Stimulated activated CD8-positive, alpha-beta memory T cell treated with anti-CD3 and anti-CD28 coated beads, Interleukin-4, amount 100 ng/mL, for 1 hour (primary cell): ENCODE results near the gene PARP1.

Source experiments
- DNase-seq, 2 donors: peaks; one replicate each; pipeline ENCODE4 v3.0.0-alpha.2; 2020; ENCODE audit warnings: low read depth in 2 of 2, low spot score in 1 of 2

PARP1 gene

GRCh38 chr1:226407199-226407496 is 745 bp downstream of the PARP1 start:
- no peak for DNase-seq

DNA sequence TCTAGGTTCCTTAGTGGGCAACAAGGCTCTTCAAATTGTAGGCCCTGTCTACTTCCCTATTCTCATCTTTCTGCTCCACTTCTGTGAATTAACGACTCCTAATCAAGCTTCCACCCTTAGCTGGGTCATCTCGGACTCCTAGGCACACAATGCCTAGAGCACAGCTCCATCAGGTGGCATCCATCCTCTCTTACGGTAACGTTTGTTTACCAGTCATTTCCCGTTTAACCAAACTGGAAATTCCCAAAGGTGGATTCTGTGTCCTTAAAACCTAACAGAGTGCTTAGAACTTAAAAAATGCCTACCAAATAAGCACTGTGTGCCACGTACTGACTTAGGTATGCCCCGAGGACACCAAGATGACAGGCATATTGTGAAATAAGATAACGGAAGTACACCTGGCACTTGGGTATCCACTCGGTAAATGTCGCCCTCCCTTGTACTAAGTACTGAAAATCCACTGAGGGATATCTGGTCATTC is 1.5 kb downstream of the PARP1 start:
- DNase-seq: no peak

DNA sequence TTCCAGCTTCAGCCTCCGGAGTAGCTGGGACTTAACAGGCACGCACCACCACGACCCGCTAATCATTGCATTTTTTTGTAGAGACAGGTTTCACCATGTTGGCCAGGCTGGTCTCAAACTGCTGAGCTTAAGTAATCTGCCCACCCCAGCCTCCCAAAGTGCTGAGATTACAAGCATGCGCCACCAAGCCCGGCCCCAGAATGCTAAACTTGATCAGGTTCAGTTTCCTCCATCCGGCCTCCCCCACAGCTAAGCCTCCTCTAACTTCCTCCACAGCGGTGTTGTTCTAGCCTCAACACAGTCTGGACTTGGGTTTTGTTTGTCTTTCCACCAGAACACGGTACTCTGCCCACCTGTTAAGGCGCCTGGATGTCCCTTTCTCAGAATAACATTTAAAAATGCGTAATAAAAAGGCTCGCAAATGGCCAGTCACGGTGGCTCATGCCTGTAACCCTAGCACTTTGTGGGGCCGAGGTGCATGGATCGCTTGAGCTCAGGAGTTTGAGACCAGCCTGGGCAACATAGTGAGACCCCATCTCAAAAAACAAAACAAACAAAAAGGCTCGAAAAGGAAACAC is 2.4 kb downstream of the PARP1 start:
- no peak for DNase-seq

DNA sequence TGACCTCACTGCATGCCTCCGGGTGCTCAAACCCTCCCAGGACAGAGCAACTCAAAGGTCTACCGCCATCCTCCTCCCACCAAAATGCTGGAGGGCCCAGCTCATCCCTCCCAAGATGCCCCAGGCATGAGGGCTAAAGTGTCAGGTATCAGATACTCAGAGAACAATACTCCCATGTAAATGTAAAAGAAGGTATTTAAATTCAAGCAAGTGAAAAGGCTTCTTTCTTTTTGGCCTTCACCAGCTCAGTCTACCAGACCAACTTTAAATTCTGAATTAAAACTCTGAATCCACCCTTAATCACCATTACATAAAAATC is 3.0 kb downstream of the PARP1 start:
- DNase-seq: no peak

- no peak for DNase-seq
These were observed 3.6 kb downstream of the PARP1 start for GRCh38 chr1:226404063-226404903.

DNA sequence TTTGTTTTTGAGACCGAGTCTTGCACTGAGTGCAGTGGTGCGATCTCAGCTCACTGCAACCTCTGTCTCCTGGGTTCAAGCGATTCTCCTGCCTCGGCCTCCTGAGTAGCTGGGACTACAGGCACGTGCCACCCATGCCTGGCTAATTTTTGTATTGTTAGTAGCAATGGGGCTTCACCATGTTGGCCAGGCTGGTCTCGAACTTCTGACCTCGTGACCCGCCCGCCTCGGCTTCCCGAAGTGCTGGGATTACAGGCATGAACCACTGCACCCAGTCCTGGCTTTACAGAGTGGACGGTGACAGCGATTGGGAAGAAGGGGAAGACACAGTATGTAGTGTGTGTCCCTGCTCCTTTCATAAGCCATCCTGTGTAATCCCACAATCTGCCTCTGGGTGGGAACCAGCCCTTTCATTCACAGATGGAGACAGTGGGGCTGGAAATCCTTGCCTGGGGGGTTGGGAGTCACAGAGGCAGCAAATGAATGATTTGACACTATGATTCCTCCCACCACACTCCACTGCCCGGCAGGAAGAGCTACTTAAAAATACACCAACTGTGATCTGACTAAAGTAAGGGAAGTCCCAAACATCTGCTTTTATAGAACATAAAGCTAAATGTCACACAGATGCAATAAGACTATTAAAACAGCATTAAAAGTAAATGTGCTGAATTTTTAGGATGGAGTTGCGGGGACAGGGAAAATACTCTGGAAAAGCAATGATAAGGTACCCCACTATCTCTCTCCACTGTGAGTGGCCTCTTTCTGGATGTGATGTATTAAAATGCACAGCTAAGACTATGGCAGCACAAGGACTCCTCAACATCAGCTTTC is 4.5 kb downstream of the PARP1 start:
- DNase-seq: no peak

GRCh38 chr1:226402739-226403165 is 5.1 kb downstream of the PARP1 start:
- no peak for DNase-seq

DNA sequence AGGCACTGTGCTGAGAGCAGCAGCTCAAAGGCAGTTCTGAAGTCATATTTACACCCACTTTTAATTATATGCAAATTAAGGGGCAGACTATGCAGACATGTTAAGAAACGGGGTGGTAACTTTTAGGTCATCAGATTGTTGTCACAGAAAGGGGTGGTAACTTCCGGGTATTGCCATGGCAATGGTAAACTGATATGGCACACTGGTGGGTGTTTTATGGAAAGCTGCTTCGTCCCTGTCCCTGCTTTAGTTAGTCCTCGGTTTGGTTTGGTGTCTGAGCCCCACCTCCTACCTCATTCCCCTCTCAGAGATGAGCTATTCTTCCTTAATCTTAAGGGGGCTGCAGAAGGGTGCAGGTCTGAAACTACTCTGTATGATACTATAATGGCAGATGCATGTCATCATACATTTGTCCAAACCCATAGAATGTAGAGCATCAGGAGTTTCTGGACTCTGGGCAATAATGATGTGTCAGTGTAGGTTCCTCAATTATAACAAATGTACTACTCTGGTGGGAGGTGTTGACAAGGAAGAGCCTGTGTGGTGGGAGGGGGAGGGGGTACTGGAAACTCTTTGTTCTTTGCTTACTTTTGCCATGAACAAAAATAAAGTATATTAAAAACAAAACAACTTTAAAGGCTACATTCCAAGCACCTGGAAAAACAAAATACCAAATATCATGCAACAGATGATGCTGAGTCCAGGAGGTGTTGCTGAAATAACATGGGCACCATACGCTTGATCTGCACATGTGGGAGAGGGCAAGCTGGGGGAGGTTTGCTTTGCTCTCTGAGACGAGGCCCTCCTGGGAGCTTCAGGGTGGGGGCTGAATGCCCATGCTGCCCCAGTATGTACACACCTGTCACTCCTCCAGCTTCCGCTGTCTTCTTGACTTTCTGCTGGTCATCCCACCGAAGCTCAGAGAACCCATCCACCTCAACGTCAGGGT is 6.3 kb downstream of the PARP1 start:
- DNase-seq: no peak

- no peak for DNase-seq
These were observed 7.2 kb downstream of the PARP1 start for GRCh38 chr1:226400519-226401354.

DNA sequence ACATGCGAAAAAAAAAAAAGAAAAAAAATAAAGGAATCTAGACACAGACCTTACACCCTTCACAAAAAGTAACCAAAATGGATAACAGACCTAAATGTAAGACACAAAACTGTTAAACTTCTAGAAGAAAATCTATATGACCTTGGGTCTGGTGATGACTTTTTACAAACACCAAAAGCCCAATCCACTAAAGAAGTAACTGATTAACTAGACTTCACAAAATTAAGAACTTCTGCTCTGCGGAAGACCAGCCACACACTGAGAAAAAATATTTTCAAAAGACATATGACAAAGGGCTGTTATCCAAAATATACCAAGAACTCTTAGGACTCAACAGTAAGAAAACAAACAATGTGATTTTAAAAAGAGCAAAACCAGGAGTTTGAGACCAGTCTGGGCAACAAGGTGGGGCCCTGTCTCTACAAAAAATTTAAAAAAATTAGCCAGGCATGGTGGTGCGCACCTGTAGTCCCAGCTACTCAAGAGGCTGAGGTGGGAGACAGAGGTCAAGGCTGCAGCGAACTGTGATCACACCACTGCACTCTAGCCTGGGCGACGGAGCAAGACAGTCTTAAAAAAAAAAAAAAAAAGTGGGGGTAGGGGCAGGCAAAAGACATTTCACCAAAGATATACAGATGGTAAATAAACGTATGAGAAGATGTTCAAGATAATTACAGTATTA is 9.8 kb downstream of the PARP1 start:
- no peak for DNase-seq

GRCh38 chr1:226397011-226397926 is 10.6 kb downstream of the PARP1 start:
- no peak for DNase-seq

GRCh38 chr1:226395753-226396152 is 12.1 kb downstream of the PARP1 start:
- DNase-seq: no peak

DNA sequence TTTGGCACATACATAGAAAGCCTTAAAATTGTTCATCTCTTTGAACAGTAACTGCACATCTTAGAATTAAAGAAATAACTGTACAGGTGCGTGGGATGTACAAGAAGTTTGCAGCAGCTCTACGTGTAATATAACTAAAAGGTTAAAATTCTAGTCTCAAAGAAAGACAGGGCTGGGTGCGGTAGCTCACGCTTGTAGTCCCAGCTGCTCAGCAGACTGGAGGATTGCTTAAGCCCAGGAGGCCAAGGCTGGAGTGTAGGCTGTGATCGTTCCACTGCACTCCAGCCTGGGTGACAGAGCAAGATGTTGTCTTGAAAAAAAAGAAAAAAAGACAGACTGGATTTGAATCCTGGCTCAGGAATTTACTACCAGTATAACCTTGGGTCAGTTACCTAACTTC is 13.4 kb downstream of the PARP1 start:
- no peak for DNase-seq

DNA sequence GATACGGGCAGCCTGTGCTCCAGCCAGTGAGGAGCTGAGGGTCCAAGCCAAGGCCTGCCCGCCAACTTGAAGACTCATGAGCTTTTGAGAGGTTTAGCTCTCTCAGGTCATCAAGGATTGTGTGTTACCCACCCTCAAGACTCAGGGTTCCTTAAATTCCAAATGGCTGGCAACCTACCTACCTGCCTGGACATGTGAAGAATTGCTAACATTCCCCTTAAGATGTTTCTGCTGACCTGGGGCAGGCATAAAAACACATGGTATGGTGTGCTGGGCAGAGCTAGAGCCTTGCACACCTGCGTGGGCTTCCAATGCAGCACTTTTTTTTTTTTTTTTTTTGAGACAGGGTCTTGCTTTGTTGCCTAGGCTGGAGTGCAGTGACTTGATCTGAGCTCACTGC is 17.2 kb downstream of the PARP1 start:
- no peak for DNase-seq

DNA sequence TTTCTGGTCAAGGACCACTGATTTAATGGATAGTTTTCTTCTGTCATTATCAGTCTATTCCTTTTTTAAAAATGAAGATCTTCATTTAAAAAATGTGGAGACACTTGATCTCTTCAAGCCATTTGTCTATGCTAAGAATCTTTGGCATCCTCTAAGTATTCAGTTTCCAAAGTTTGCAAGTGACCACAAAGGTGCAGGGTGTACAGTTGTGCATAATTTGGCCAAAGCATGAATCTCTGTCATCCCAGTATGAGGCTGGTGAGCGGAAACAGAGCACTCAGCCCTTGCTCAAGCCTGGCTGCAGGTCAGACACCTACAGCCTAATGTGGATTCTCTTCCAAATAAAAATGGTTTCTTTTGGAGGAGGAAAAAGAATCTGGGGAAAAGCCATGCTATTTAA is 19.8 kb downstream of the PARP1 start:
- no peak for DNase-seq

DNA sequence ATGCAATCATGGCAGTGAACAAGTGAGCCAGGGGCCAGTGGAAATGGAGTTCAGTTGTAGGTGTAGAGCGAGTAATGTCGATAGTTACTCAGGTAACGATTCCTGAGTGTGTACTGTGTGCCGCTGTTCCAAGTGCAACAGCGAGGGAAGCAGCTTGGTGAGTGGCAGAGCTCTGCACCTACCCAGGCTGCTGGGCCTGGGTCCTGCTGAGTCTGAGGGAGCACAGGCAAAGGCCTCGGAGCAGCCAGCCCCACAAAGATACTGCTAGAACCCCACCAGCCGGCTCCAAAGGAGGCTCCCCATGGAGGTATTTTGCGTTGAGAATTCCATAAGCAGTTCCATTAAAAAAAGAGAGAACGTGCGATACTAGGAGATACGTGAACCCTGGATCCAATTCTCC is 23.2 kb downstream of the PARP1 start:
- no peak for DNase-seq

- no peak for DNase-seq
These were observed 23.9 kb downstream of the PARP1 start for GRCh38 chr1:226384040-226384439.

GRCh38 chr1:226382030-226382429 is 25.9 kb downstream of the PARP1 start:
- DNase-seq: no peak
